IPS-18c (cell line): Measurements from ENCODE around the gene DST.
"Not testable (repeated sequence)": the region's sequence is repeated elsewhere in the genome, so short reads cannot be mapped to it uniquely, and the experiment has no call there.

ENCODE experiments used
- H3K4me3 ChIP-seq: 2 replicates; pipeline ENCODE4 v1.7.0; 2013; ENCODE audit warnings: low read depth, mild to moderate bottlenecking, low read length, moderate library complexity; ENCODE audit not compliant: insufficient read depth
- H3K9me3 ChIP-seq: one replicate; pipeline ENCODE4 v1.6.1; 2013; ENCODE audit warnings: mild to moderate bottlenecking, low read length, moderate library complexity; ENCODE audit not compliant: control insufficient read depth, insufficient read depth

Gene DST

DNA sequence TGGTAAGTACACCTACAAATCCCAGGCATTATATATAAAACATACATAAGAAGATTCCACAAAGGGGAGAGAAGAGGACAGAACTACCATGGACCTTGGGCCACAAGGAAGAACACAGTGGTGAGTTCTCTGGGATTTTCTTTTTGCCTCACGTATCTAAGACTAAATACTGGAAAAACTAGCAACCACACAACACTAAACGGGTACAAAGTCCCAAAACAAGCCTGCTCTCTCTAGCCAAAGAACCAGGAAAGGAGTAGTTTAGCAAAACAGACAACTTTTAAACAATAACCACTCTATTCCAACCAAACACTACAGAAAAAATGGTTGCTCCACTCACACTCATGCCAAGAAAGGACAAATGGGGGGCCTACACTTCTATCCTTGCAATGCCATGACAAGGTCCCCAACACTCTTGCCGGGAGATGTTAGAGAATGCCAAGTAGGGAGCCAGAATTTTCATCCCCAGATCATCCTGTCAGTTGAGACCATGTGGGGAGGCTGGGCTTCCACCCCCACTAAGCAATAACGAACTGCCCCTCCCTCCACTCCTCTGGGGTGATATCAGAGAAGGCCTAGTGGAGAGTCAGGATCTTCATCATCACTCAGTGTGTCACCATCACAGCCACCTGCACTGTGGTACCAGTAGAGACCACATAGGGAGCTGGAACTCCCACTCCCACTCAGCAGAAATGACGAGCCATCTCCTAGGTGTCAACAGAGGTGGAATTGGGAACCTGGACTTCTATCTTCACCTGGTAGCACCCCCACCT is 123.5 kb downstream of the DST start:
- Histone ChIP-seq H3K4me3 (no peak overlapping the region), H3K9me3 (no peaks in the 10 kb centered on the region)

- Histone ChIP-seq H3K9me3 (no peaks in the 10 kb centered on the region), H3K4me3 (no peak overlapping the region)
Observed at GRCh38 chr6:56517155-56517745, 125.4 kb downstream of the DST start.

GRCh38 chr6:56516003-56516402 is 126.7 kb downstream of the DST start:
- H3K4me3 ChIP-seq: no peak overlapping the region
- H3K9me3 ChIP-seq: no peaks in the 10 kb centered on the region

DNA sequence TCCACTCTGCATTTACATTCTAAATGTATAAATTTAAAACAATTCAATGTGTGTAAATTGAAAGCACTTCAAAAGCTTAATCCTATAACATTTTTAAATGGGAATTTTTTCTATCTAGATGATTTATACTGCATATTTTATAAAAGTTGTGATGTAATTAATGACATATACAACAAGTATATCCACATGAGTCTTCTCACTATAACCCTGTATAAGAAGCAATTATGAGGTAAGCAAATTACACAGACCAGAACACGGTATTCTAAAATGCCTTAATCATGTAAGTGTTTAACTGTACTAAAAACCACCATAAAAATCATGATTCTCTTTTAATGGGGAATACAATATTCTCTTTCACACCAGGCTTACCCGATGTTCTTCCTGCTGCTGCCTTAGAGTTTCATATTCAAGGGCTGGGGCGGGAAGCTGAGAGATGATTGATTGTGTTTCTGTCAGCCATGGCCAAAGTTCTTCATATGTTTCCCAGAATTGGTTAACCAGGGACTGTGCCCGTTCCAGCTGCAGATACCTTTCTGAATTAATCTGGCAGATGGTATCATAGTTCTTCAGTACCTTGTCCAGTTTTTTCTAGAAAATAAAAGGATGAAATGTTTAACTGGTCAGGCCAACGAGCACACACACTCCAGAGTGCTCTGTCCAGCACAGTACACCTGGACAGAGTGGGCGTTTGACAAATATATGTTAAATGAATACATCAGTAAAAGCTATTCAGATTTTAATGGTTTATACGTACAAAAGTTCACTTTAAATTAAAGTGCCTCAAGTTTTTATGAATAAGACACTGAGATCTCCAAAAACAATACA is 127.4 kb downstream of the DST start:
- no peak overlapping the region for H3K4me3 ChIP-seq
- H3K9me3 ChIP-seq: no peaks in the 10 kb centered on the region

DNA sequence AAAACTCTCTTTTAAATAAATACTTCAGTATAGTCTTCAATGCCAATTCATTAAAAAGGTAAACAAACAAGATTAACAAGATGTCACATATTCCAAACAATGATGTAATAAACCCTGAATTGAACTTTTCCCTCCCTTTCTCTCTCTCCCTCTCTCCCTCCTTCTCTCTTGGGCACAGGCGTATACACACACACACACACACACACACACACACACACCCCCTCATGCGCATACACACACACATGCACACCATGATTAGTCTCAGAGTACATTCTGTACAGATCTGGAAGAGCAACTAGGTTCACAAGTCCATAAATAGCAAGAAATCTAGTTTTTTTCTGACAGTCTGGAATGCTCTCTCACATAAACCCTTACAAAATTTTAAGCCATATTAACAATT is 128.3 kb downstream of the DST start:
- Histone ChIP-seq H3K9me3 (no peaks in the 10 kb centered on the region), H3K4me3 (no peak overlapping the region)

- no peak overlapping the region for H3K4me3 ChIP-seq
- H3K9me3 ChIP-seq: no peaks in the 10 kb centered on the region
Observed at GRCh38 chr6:56513631-56514030, 129.1 kb downstream of the DST start.

- H3K9me3 ChIP-seq: no peaks in the 10 kb centered on the region
- H3K4me3 ChIP-seq: no peak overlapping the region
Observed at GRCh38 chr6:56511591-56511990, 131.1 kb downstream of the DST start.

DNA sequence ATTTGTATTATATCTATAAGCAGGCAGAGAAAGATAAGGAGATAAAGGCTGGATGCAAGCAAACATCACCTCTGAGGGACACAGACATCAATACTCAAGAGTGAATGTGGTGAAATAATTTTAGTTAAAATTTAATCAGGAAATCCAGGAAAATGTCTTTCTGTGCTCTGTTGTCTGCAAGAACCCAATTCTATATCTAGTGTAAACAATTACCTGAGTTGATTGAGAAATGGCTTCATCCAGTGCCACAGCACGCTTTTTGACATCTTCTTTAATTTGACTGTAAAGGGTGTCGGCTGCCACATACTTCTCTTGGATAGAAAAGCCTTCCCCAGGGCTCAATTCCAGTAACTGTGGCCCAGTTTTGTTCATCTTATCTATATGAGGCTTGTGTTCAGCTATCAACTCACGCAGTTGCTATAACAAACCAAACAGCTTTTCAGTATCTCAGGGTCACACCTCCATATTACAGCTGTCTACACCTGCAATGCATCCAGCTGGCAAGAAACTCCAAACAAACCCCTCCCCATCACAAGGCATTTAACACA is 131.6 kb downstream of the DST start:
- H3K9me3 ChIP-seq: no peaks in the 10 kb centered on the region
- no peak overlapping the region for H3K4me3 ChIP-seq

- H3K9me3 ChIP-seq: no peaks in the 10 kb centered on the region
- H3K4me3 ChIP-seq: no peak overlapping the region
Observed at GRCh38 chr6:56509031-56509430, 133.7 kb downstream of the DST start.

DNA sequence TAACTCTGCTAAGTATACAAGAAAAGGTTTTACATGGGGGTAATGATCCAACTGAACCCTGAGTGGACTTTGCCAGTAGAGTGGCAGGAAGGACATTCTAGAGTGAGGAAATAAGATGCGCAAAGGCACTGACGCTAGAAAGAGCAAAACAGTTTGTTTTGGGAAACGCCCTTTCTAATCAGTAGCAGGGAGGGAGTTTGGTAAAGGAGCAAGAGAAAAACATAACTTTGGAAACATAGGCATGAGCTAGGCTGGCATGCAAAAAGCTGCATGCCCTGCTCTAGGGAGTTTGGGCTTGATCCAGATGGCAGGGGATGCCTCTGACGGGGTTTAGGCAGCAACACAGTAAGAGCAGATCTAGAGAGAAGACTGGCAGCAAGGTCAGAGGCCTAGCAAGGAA is 135.2 kb downstream of the DST start:
- no peaks in the 10 kb centered on the region for H3K9me3 ChIP-seq

DNA sequence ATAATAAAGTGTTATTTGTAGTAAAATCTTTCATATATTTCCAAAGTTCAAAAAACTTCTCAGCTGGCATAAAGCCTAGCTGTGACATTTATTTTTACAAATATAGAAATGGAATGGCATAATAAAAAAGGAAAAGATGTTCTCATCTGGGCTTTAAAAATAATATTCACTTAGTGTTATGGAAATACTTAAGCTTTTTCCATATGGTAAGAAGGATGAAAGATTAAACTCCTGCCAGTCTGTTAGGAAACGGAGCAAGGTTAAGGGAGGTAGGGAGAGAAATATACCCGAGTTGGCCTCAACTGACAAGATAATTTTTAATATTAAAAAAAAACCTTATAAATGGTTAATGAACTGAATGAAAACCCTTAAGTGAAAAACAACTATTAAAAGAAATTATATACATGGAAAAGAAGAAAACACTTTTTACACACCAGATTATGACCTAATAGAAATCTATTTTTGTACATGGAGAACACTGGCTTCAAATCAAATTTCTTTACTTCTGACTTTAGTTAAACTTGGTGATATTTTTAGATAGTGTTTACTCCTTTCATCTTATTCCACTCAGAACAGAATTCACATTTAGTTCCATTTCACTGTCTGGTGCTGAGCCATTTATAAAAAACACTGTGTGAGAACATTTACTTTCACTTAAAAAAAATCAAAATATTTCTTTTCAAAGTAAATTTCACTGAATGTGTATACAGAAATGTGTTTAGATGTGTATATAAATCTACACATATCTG is 137.0 kb downstream of the DST start:
- Histone ChIP-seq H3K9me3 (no peaks in the 10 kb centered on the region), H3K4me3 (no peak overlapping the region)

More for the DNA sequence above, 135.2 kb downstream of the DST start:
- H3K4me3 ChIP-seq: no peak overlapping the region

DNA sequence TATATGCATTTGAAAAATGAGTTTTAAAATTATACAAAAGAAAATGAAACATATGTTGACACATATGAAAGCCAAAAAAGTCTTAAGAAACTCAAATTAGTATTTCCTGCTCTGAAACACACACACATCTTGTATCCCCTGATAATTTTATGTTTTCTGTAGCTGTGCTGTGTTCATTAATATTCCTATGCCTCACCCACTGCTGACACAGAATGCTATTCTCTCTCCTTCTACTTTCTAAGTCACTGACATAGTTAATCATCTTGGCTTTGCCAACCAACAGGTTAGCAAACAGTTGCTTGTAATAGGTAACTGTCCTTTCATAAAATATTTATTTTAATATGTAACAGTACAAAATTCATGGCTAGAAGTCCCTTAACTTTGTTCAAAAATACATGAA is 140.7 kb downstream of the DST start:
- H3K9me3 ChIP-seq: no peaks in the 10 kb centered on the region

GRCh38 chr6:56499095-56499494 is 143.6 kb downstream of the DST start:
- H3K9me3 ChIP-seq: no peaks in the 10 kb centered on the region
- no peak overlapping the region for H3K4me3 ChIP-seq

More for the DNA sequence above, 140.7 kb downstream of the DST start:
- no peak overlapping the region for H3K4me3 ChIP-seq

- Histone ChIP-seq H3K4me3 (no peak overlapping the region), H3K9me3 (no peaks in the 10 kb centered on the region)
Observed at GRCh38 chr6:56497691-56498090, 145.0 kb downstream of the DST start.

GRCh38 chr6:56497240-56497639 is 145.4 kb downstream of the DST start:
- no peak overlapping the region for H3K4me3 ChIP-seq
- no peaks in the 10 kb centered on the region for H3K9me3 ChIP-seq

GRCh38 chr6:56496650-56497049 is 146.0 kb downstream of the DST start:
- not testable (repeated sequence) for H3K9me3 ChIP-seq, H3K4me3 ChIP-seq

GRCh38 chr6:56495654-56496053 is 147.0 kb downstream of the DST start:
- Histone ChIP-seq H3K4me3 (no peak overlapping the region), H3K9me3 (no peaks in the 10 kb centered on the region)
